Liver (tissue), 9 donors: ENCODE measurements around the gene RASSF10. TPM values are rescaled to one million over a fixed set of nuclear protein-coding genes. Genes with fewer than 3 reads are reported as not detected.

Experiments used
- DNase-seq: peaks from one replicate; pipeline ENCODE4 v3.0.0-alpha.2; 2017; ENCODE audit warnings: low spot score
- H3K27ac ChIP-seq, 2 donors: one replicate each; pipeline ENCODE4 v1.7.0; 2013; ENCODE audit warnings: inconsistent platforms in 2 of 2, low read length in 2 of 2, control low read depth in 1 of 2, low read depth in 1 of 2, mild to moderate bottlenecking in 1 of 2
- H3K27me3 ChIP-seq, 4 donors: one replicate each; pipeline versions ENCODE4 v1.6.1 to v1.7.0; 2013; ENCODE audit warnings: low read length in 3 of 4, inconsistent platforms in 1 of 4, mild to moderate bottlenecking in 1 of 4, moderate library complexity in 1 of 4; ENCODE audit not compliant: control insufficient read depth in 4 of 4, insufficient read depth in 4 of 4
- H3K36me3 ChIP-seq, 4 donors: one replicate each; pipeline versions ENCODE4 v1.6.1 to v1.7.0; 2013; ENCODE audit warnings: low read length in 3 of 4, mild to moderate bottlenecking in 3 of 4, low read depth in 1 of 4, moderate library complexity in 1 of 4; ENCODE audit not compliant: control insufficient read depth in 4 of 4, insufficient read depth in 3 of 4
- H3K4me1 ChIP-seq, 4 donors: one replicate each; pipeline versions ENCODE4 v1.6.1 to v1.7.0; 2013; ENCODE audit warnings: low read length in 3 of 4, mild to moderate bottlenecking in 3 of 4, moderate library complexity in 1 of 4; ENCODE audit not compliant: control insufficient read depth in 4 of 4, insufficient read depth in 4 of 4
- H3K4me3 ChIP-seq, 3 donors: one replicate each; pipeline versions ENCODE4 v1.6.1 to v1.7.0; 2013; ENCODE audit warnings: low read length in 3 of 3, control low read depth in 1 of 3, low read depth in 1 of 3, mild to moderate bottlenecking in 1 of 3
- H3K9ac ChIP-seq, 2 donors: one replicate each; pipeline ENCODE4 v1.7.0; 2013; ENCODE audit warnings: low read length in 2 of 2, mild to moderate bottlenecking in 2 of 2, moderate library complexity in 2 of 2, control low read depth in 1 of 2, low read depth in 1 of 2
- H3K9me3 ChIP-seq, 4 donors: one replicate each; pipeline versions ENCODE4 v1.6.1 to v1.7.0; 2013; ENCODE audit warnings: low read length in 3 of 4; ENCODE audit not compliant: control insufficient read depth in 4 of 4
- CTCF ChIP-seq: fragments of 150-350 bp; IDR thresholded peaks from 2 replicates; pipeline ENCODE4 v1.5.1; 2017; ENCODE audit warnings: improper control_type of control experiment, low read depth, low read length; ENCODE audit not compliant: missing input control
- FOXA1 ChIP-seq: IDR thresholded peaks from 2 replicates; pipeline ENCODE4 v1.6.1; 2016; ENCODE audit warnings: antibody characterized with exemption
- FOXA2 ChIP-seq: IDR thresholded peaks from 2 replicates; pipeline ENCODE4 v1.6.1; 2016; ENCODE audit warnings: antibody characterized with exemption
- GABPA ChIP-seq, 2 donors: IDR thresholded peaks in 1 of 2; conservative IDR thresholded peaks in 1 of 2; 2 replicates each; pipeline ENCODE4 v1.6.1; 2016; ENCODE audit warnings: antibody characterized with exemption in 2 of 2, mild to moderate bottlenecking in 1 of 2, moderate library complexity in 1 of 2
- JUND ChIP-seq, 2 donors: IDR thresholded peaks; 2 replicates each; pipeline ENCODE4 v1.6.1; 2016; ENCODE audit warnings: antibody characterized with exemption in 2 of 2
- MAX ChIP-seq: IDR thresholded peaks from 2 replicates; pipeline ENCODE4 v1.6.1; 2016; ENCODE audit warnings: antibody characterized with exemption
- NR2F2 ChIP-seq: IDR thresholded peaks from 2 replicates; pipeline ENCODE4 v1.6.1; 2016; ENCODE audit warnings: antibody characterized with exemption
- RAD21 ChIP-seq, 2 donors: IDR thresholded peaks; 2 replicates each; pipeline ENCODE4 v1.6.1; 2016; ENCODE audit warnings: antibody characterized with exemption in 2 of 2, mild to moderate bottlenecking in 2 of 2
- TAF1 ChIP-seq: conservative IDR thresholded peaks from 2 replicates; pipeline ENCODE4 v1.6.1; 2016; ENCODE audit warnings: antibody characterized with exemption, mild to moderate bottlenecking
- ZBTB33 ChIP-seq: IDR thresholded peaks from 2 replicates; pipeline ENCODE4 v1.6.1; 2016; ENCODE audit warnings: antibody characterized with exemption
- WGBS: extraction: QIAGEN DNeasy Blood & Tissue Kit; methylation state at CpG from one replicate; pipeline ENCODE4 v1.1.7; 2013; 5-methylcytosine and 5-hydroxymethylcytosine counted together
- polyA plus RNA-seq, 2 donors: library from polyadenylated mRNA; stranded (reverse) in 1 of 2; unstranded in 1 of 2; fragments of 200-250 nt in 1 of 2; fragments of >200 nt in 1 of 2; fragmentation: Nextera tagmentation in 1 of 2; extraction: Ambion mirVana in 1 of 2; gene quantifications; one replicate each; pipeline versions ENCODE4 v1.2.1 to v1.2.3, GENCODE V29; 2013 to 2015
- total RNA-seq, 2 donors: library from RNA; depleted of rRNA; stranded (reverse); fragments of >200 nt; gene quantifications; one replicate each; pipeline ENCODE4 v1.2.3, GENCODE V29; 2014
- donor health status: healthy.
- donor health status: healthy.
- donor health status: healthy.
- donor health status: healthy.
- donor health status: healthy.

The RASSF10 gene
- total RNA-seq (1 to 10 TPM in 1 of 2 donors, under 1 TPM in 1; 0.08 to 1.9 TPM), polyA plus RNA-seq (under 1 TPM in 1 of 2 donors, not detected in 1; 0.03 TPM)

- no peaks in the 10 kb centered on the region for H3K36me3 ChIP-seq
- no peak within 1 kb of the TSS for H3K27ac ChIP-seq
- peaks cover 0 to 12% (median 4%) of the 10 kb centered on the region in 4 donors for H3K9me3 ChIP-seq
- no peak for TF ChIP-seq NR2F2
- TF ChIP-seq ZBTB33 = no peak
- no peak for TF ChIP-seq FOXA1
- no peak for TF ChIP-seq MAX
- no peak for TF ChIP-seq GABPA (IDR thresholded peaks at IDR 0.05 in 1 of 2, conservative IDR thresholded peaks at IDR 0.05 in 1 of 2)
- TF ChIP-seq FOXA2 = no peak
- no peak for TF ChIP-seq JUND (IDR thresholded peaks at IDR 0.05)
- no peak for TF ChIP-seq CTCF
- peaks cover 23 to 52% (median 42%) of the 10 kb centered on the region in 4 donors for H3K4me1 ChIP-seq
- peak; percentile 59 for DNase-seq
- WGBS = 7% methylated on average over 68 of the region's 68 CpGs
- H3K4me3 ChIP-seq = peak within 1 kb of the TSS in 1 of 3 donors; percentile 9
- H3K9ac ChIP-seq = no peak within 1 kb of the TSS
- H3K27me3 ChIP-seq = peaks cover 0 to 26% (median 7%) of the 10 kb centered on the region in 4 donors
Measured at GRCh38 chr11:13008625-13009475, at the start of gene RASSF10. Gene RASSF10 (plus strand): TSS chr11:13009316. CDS start chr11:13009577, 261 bp downstream.

DNA sequence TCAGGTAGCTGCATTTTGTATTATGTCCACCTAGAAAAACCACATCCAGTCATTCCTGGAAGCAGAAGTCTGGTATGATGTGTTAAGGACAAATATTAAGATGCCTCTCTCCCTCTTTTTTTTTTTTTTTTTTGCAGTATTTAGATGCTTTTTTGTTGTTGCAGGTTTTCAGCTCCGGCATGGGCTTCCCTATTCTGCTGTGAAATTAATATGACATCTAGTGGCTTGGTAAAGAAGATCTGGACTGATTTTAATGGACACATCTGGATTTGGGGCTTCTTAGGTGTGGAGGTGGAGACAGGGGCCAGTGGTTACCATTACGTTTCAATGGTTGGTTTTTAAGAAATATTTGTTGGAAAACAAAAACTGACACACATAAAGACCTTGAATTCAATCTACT lies 47.5 kb upstream of the RASSF10 start:
- DNase-seq = no peak
- H3K36me3 ChIP-seq = no peaks in the 10 kb centered on the region
- peaks cover 0 to 3% (median 0%) of the 10 kb centered on the region in 4 donors for H3K4me1 ChIP-seq
- no peak overlapping the region for H3K9ac ChIP-seq
- H3K27ac ChIP-seq = no peak overlapping the region
- TF ChIP-seq RAD21 (IDR thresholded peaks at IDR 0.05) (peak; percentile 49 to 54), JUND (IDR thresholded peaks at IDR 0.05) (no peak)
- H3K4me3 ChIP-seq = no peak overlapping the region
- H3K9me3 ChIP-seq = no peaks in the 10 kb centered on the region
- 70% methylated on average over 2 of the region's 2 CpGs for WGBS
- no peaks in the 10 kb centered on the region for H3K27me3 ChIP-seq

DNA sequence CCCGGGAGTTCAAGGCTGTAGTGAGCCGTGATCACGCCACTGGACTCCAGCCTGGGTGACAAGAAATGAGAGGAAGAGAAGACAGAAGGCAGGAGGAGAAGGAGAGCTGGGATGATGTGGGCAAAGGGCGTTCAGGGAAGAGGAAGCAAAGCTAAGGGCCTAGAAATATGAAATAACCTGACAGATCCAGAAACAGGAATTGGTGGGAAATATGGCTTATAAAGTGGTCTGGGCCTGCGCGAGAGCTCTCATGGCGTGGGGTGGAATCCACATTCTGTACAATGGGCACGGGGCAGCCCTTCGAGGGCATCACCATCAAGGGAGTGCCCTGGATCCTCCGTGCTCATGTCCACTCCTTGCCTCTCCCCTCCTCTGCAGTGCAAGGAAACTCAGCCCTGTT lies 46.8 kb upstream of the RASSF10 start:
- DNase-seq = no peak
- H3K4me3 ChIP-seq = no peak overlapping the region
- WGBS = 89% methylated on average over 10 of the region's 10 CpGs
- H3K36me3 ChIP-seq = no peaks in the 10 kb centered on the region
- no peak for TF ChIP-seq TAF1
- no peaks in the 10 kb centered on the region for H3K9me3 ChIP-seq
- no peaks in the 10 kb centered on the region for H3K27me3 ChIP-seq
- no peak overlapping the region for H3K9ac ChIP-seq
- peaks cover 0 to 3% (median 0%) of the 10 kb centered on the region in 4 donors for H3K4me1 ChIP-seq
- no peak overlapping the region for H3K27ac ChIP-seq
